HL-60/S4 treated with phorbol 12-myristate 13-acetate at 8.2 ng/mL for 4 days and 3 days (cell line): Measurements from ENCODE around the gene KRTAP3-2.
"Not testable (repeated sequence)": the region's sequence is repeated elsewhere in the genome, so short reads cannot be mapped to it uniquely, and the experiment has no call there.

ENCODE experiments used
- in situ Hi-C: fragments of 300-500 bp; cut with MboI; formaldehyde crosslinking; loops from 2 replicates; pipeline ENCODE4 v1.15.0; 2022; ENCODE audit warnings: low sequenced_read_pairs

The KRTAP3-2 gene

GRCh38 chr17:40999563-40999962 is at the start of gene KRTAP3-2:
Gene KRTAP3-2 (minus strand): TSS chr17:40999906. CDS start chr17:40999853, 53 bp downstream.
- in situ Hi-C loops: not testable (repeated sequence)

DNA sequence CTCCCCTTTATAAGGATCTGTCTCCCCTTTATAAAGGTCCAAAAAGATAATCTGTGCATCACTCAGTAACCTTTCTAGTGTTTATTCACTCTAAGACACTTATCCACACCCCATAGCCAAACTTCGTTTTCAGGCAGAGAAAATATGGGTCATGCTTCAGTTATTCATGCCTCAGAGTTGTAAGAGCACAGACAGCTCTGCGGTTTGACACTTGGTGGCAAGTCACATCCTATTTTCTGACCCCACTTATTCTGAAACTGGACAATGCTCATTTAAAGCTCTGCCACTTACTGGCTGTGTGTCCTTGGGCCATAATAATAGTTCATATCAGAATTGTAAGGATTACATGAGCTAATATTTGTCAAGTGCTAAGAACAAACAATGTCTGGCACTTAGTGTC is 49.4 kb upstream of the KRTAP3-2 start:
- in situ Hi-C loops: no loop called here

GRCh38 chr17:41048441-41048840 is 48.7 kb upstream of the KRTAP3-2 start:
- in situ Hi-C loops: no loop called here

DNA sequence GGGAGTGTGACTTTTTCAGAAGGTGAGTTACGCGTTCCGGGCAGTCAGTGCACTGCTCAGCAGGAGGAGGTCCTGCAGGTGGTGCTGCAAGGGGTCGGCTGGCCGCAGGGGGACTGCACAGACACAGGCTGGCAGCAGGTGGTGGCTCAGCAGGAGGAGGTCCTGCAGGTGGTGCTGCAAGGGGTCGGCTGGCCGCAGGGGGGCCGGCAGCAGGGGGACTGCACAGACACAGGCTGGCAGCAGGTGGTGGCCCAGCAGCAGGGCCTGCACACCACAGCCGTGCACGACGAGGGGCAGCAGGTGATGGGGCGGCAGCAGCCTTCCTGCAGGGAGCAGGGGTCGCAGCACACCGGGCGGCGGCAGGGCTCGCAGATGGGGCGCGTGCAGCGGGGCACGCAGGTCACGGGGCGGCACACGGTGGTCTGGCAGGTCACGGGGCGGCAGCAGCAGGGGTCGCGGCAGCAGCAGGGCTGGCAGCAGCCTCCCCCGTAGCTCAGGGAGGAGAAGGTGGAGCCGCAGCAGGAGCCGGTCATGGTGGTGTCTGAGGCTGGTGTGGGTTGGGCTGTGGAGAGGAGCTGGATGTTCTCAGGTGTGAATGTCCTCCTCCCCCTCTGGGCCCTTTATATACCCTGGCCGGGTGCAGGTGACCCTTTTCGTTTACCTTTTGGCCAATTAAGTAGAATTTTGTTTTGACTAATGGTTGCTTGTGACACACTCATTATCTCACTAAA is 47.2 kb upstream of the KRTAP3-2 start, which contains the start of gene KRTAP2-1:
Gene KRTAP2-1, minus strand, starts transcription at position 582 of the 731 bp plus-strand sequence. Its CDS starts 49 bp downstream, at position 533.
- in situ Hi-C loops: not testable (repeated sequence)

DNA sequence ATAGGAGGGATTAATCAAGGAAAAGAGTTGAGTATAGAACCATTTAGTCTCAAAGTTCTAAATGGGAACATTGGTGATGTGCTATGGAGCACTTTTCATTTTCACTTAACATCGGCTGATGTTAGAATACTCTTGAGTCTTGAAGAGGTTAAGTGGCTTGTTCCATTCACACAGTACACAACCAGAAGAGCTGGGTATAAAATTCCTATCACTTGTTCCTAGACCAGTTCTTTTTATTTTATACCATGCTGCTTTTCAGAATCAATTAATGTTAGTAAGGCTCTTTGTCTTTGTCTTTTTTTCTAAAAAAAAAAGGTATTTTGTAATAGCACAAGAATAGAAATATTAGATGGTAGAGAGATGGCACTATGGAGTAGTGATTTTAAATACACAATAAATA is 43.2 kb upstream of the KRTAP3-2 start:
- in situ Hi-C loops: no loop called here

GRCh38 chr17:41040783-41041571 is 41.3 kb upstream of the KRTAP3-2 start, which contains the start of gene KRTAP1-1:
Gene KRTAP1-1 (minus strand): TSS chr17:41041450. CDS start chr17:41041397, 53 bp downstream.
- in situ Hi-C loops: not testable (repeated sequence)

DNA sequence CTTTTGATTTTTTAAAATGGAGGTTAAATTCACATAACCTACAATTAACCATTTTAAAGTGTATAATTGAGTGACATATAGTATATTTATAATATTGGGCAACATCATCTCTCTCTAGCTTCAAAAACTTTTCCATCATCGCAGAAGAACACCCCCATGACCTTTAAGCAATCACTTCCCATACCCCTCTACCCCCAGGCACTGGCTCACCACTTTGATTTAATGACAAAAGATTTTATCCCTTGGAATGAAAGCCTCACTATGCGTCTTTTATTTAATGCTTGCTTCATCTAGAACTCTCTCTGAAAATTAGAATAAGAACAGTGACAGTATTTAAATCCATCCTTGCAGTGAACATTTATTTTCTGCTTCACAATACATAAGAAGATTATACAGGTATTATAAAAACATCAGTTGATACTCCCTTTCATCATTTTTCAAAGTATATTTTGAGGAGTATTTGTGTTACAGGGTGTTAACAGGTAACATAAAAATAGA is 38.2 kb upstream of the KRTAP3-2 start:
- in situ Hi-C loops: no loop called here

- in situ Hi-C loops: not testable (repeated sequence)
These were observed 34.7 kb upstream of the KRTAP3-2 start, which contains the start of gene KRTAP1-3 for GRCh38 chr17:41034346-41034935. Gene KRTAP1-3 (minus strand): TSS chr17:41034874. CDS start chr17:41034821, 53 bp downstream.

DNA sequence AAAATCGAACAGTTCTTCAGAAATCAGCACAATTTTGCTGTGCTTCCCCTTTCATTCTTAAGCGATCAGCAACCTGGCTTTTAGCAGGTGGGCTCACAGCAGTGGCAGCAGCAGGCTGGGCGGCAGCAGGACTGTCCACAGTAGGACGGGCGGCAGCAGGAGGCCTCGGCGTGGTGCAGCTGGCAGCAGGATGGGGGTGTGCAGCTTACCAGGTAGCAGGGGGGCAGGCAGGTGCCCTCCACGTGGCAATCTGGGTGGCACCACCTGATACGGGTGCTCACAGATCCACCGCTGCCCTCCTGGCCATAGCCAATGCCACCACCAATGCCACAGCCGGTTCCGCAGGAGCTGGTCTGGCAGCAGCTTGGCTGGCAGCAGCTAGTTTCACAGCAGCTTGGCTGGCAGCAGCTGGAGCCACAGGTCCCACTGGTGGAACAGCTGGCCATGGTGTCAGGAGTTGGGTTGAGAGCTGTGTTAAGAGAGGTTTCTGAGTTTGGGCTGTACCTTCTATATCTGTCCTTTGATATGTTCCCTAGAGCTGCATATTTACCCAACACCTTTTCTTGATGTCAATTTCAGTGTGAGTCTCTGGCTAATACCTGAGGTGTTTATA is 30.0 kb upstream of the KRTAP3-2 start, which contains the start of gene KRTAP1-4:
Gene KRTAP1-4, minus strand, starts transcription at position 563 of the 613 bp plus-strand sequence. Its CDS starts 117 bp downstream, at position 446.
- in situ Hi-C loops: no loop called here

DNA sequence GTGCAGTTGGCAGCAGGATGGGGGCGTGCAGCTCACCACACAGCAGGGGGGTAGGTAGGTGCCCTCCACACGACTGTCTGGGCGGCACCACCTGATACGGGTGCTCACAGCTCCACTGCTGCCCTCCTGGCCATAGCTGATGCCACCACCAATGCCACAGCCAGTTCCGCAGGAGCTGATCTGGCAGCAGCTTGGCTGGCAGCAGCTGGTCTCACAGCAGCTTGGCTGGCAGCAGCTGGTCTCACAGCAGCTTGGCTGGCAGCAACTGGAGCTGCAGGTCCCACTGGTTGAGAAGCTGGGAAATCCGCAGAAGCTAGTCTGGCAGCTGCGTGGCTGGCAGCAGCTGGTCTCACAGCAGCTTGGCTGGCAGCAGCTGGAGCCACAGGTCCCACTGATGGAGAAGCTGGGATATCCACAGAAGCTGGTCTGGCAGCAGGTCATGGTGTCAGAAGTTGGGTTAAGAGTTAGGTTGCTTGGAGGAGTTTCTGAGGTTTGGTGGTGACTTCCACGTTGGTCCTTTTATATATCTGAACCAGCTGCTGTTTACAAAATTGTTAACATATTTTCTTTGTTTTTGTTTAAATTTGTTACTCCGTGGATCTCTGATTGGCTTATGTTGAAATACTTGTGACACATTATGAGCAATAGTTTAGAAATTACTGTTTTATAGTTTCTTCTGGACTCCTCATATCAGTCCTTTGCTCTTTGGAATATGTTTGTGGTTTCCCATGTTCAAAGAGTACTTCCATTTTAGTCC is 27.2 kb upstream of the KRTAP3-2 start, which contains the start of gene KRTAP1-5:
Gene KRTAP1-5, minus strand, starts transcription at position 494 of the 757 bp plus-strand sequence. Its CDS starts 53 bp downstream, at position 441.
- in situ Hi-C loops: no loop called here

- in situ Hi-C loops: no loop called here
These were observed 25.0 kb upstream of the KRTAP3-2 start for GRCh38 chr17:41024697-41025096.

DNA sequence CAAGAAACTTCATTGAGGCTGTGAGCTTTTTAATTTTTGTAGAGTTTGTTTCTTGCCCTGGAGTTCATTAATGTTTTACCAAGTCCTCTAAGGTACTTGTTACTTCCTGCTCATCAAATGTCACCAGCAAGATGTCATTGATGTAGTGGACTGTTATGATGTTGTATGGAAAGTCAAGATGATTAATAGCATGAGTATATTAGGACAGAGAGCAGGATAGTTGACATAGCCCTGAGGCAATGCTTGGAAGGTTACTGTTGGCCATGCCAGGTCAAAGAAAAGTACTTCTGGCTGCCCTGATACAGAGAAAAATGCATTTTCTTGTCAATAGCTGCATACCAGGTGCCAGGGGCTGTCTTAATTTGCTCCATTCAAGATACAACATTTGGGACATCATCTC is 20.6 kb upstream of the KRTAP3-2 start:
- in situ Hi-C loops: no loop called here

GRCh38 chr17:41019415-41019814 is 19.7 kb upstream of the KRTAP3-2 start:
- in situ Hi-C loops: no loop called here

GRCh38 chr17:41018541-41018940 is 18.8 kb upstream of the KRTAP3-2 start:
- in situ Hi-C loops: no loop called here

DNA sequence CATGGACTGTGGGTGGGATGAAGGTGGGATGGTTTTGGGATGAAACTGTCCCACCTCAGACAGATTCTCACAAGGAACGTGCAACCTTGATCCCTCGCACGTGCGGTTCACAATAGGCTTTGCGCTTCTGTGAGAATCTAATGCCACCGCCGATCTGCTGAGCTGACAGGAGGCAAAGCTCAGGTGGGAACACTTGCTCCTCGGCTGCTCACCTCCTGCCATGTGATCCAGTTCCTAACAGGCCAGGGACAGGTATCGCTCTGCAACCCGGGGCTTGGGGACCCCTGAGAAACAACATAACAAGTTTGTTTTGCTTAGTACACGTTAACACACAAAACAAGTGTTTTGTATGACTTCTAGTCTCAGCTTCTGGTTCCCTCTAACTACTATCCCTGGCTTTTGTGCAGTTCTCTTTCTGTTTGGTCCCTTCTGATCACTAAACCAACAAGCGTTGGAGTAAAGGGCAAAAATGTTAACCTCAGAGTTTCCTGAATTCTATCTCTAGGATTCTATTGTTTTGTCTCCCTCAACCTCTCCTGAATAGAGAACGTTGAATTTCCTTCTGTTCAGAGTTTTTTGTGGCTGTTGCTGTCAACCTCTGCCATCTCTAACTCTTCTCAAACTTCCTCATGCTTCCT is 17.0 kb upstream of the KRTAP3-2 start:
- in situ Hi-C loops: no loop called here

DNA sequence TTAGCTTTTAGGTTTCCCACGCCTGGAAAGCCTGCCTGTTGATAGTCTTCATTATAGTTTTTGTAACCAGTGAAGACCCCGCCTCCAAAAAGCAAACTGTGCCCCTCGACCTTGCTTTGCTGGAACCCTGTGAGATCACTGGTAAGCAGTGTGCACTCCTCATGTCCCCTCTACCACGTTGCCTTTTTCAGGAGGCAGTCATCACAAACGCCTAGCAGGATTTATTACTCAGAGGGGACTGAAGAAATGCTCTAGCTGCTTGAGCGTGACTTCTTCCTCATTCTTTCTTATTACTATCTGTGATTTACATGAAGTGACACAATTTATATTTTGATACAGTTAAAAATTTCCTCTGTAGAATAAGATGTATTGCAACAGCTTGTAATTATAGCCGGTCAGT is 15.7 kb upstream of the KRTAP3-2 start:
- in situ Hi-C loops: no loop called here

DNA sequence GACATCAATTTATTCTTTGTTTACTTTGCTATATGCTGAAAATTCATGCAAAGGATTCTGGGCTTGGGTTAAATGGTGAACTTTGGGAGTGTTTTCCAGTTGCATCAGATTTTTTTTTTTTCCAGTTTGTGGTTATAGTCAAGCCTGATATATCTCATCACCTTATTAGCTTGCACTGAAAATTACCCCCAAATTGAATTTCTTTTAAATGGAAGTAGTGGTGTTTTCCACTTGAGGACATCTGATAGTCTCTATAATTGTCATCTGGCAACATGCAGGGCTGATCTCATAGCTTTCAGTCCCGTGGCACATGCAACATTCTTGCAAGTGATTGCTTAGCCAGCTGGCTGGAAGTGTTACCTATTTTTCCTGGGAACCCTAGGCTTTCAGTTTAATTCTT is 13.9 kb upstream of the KRTAP3-2 start:
- in situ Hi-C loops: no loop called here

DNA sequence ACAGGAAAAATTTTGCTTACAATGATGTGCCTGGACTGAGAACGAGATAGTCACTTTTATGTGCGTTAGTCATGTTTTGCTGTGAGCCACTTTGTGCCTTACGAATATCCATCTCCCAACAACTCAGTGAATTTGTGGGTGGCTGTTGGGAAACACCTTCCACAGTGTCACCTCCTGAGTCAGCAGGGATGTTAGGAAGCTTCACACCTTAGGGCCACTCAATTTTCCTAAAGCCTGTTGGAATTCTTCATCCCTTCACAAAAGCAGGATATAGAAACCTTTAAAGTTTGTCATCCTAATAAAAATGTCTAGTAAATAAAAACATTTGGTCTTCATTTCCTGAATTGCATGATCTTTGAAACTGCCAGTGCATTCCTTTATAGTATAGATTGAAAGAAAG is 13.5 kb upstream of the KRTAP3-2 start:
- in situ Hi-C loops: no loop called here
